HepG2 (cell line): ENCODE results near the gene NHLRC3. TPM values are rescaled to one million over a fixed set of nuclear protein-coding genes. Genes with fewer than 3 reads are reported as not detected.

Source experiments
- ATAC-seq: fragments of 200-7000 bp; cut with Tn5 transposase; 3 replicates; pipeline ENCODE4 v1.9.1; 2020; ENCODE audit warnings: mild to moderate bottlenecking, moderate library complexity
- BruUV-seq: library from RNA; stranded (reverse); fragments of 400-500 nt; replicated peaks from 2 replicates; lab custom pipeline; 2021; lab: Mats Ljungman, UMichigan
- CTCF ChIA-PET: fragments of 300-600 bp; formaldehyde crosslinking; extraction: SDS; loops from one replicate; lab custom pipeline; 2021; ENCODE audit warnings: low total read pairs, inconsistent platforms, low intra/inter-chr PET ratio; lab: Yijun Ruan, JAX
- POLR2A ChIA-PET: fragments of 350-600 bp; sonication (Branson Sonifier 250); formaldehyde crosslinking; loops from one replicate; lab custom pipeline; 2020; ENCODE audit warnings: antibody characterized with exemption, inconsistent platforms; lab: Yijun Ruan, JAX
- DNase-seq: peaks from one replicate; pipeline ENCODE4 v3.0.0-alpha.2; 2015; ENCODE audit warnings: low spot score
- FAIRE-seq: peaks from 3 replicates; lab custom pipeline; 2011; peaks lifted over from hg19 to GRCh38; lab: Jason Lieb, UNC
- H2AFZ ChIP-seq: one replicate; pipeline ENCODE4 v1.6.1; 2011; ENCODE audit warnings: low read length, inconsistent platforms
- H3K27ac ChIP-seq: fragments of 300-600 bp; 3 replicates; pipeline ENCODE4 v1.8.0; 2011; ENCODE audit warnings: mixed run types, mild to moderate bottlenecking, mixed read lengths, low read length, inconsistent platforms; ENCODE audit not compliant: insufficient read depth; ENCODE audit errors: extremely low read length
- H3K27me3 ChIP-seq, 2 experiments: fragments of 200-600 bp in 1 of 2; 2 replicates in 1 of 2; 3 replicates in 1 of 2; pipeline versions ENCODE4 v1.6.0 to v1.8.0; 2011; ENCODE audit warnings: low read length in 2 of 2, mild to moderate bottlenecking in 2 of 2, moderate library complexity in 2 of 2, inconsistent platforms in 1 of 2; ENCODE audit not compliant: insufficient read depth in 2 of 2, control insufficient read depth in 1 of 2
- H3K36me3 ChIP-seq, 2 experiments: fragments of 200-600 bp in 1 of 2; replicated peaks in 1 of 2; 2 replicates in 1 of 2; 3 replicates in 1 of 2; pipeline versions ENCODE4 v1.5.1 to v1.8.0; 2011; ENCODE audit warnings: low read length in 2 of 2, inconsistent platforms in 1 of 2; ENCODE audit not compliant: insufficient read depth in 2 of 2, control insufficient read depth in 1 of 2
- H3K4me1 ChIP-seq: 2 replicates; pipeline ENCODE4 v1.5.1; 2012; ENCODE audit warnings: low read length, inconsistent platforms; ENCODE audit not compliant: insufficient read depth
- H3K4me2 ChIP-seq: 2 replicates; pipeline ENCODE4 v1.6.0; 2011; ENCODE audit warnings: low read depth, low read length, inconsistent platforms
- H3K4me3 ChIP-seq, 3 experiments: fragments of 200-600 bp in 1 of 3; sonication (generic), shearing (Covaris generic) in 1 of 3; replicated peaks in 1 of 3; 2 replicates each; pipeline ENCODE4 v1.5.1; 2011 to 2016; ENCODE audit warnings: low read length in 3 of 3, inconsistent platforms in 2 of 3, low read depth in 2 of 3, mild to moderate bottlenecking in 2 of 3, control low read depth in 1 of 3, mixed read lengths in 1 of 3; ENCODE audit not compliant: insufficient read depth in 1 of 3
- H3K79me2 ChIP-seq: one replicate; pipeline ENCODE4 v1.6.1; 2011; ENCODE audit warnings: low read length, inconsistent platforms; ENCODE audit not compliant: insufficient read depth
- H3K9ac ChIP-seq: 2 replicates; pipeline ENCODE4 v1.6.0; 2011; ENCODE audit warnings: mild to moderate bottlenecking, low read depth, low read length, inconsistent platforms; ENCODE audit not compliant: insufficient read depth
- H3K9me3 ChIP-seq: 2 replicates; pipeline ENCODE4 v1.5.1; 2012; ENCODE audit warnings: mild to moderate bottlenecking, low read length
- H4K20me1 ChIP-seq: 2 replicates; pipeline ENCODE4 v1.6.0; 2011; ENCODE audit warnings: inconsistent platforms, mild to moderate bottlenecking, low read length, moderate library complexity; ENCODE audit not compliant: insufficient read depth
- ARID2 ChIP-seq: sonication (generic); formaldehyde crosslinking; IDR thresholded peaks from 2 replicates; pipeline ENCODE4 v1.8.1; 2022; ENCODE audit warnings: mild to moderate bottlenecking, missing genetic modification reagents, borderline replicate concordance
- ARNT2 ChIP-seq: sonication (generic); formaldehyde crosslinking; IDR thresholded peaks from 2 replicates; pipeline ENCODE4 v1.8.0; 2022; ENCODE audit warnings: mild to moderate bottlenecking, low read depth, missing genetic modification reagents, moderate library complexity
- CC2D1A ChIP-seq: sonication (generic); formaldehyde crosslinking; IDR thresholded peaks from 2 replicates; pipeline ENCODE4 v1.8.1; 2023; ENCODE audit warnings: mild to moderate bottlenecking, missing genetic modification reagents
- CHD2 ChIP-seq: IDR thresholded peaks from 2 replicates; pipeline ENCODE4 v1.6.1; 2011; ENCODE audit warnings: low read depth, low read length, improper control_type of control experiment
- ERF ChIP-seq: IDR thresholded peaks from 2 replicates; pipeline ENCODE4 v1.6.1; 2018; ENCODE audit warnings: missing biosample characterization, missing genetic modification reagents
- FOXK1 ChIP-seq: sonication (generic); formaldehyde crosslinking; IDR thresholded peaks from 2 replicates; pipeline ENCODE4 v1.4.0; 2020; ENCODE audit warnings: low read depth, missing genetic modification reagents, borderline replicate concordance
- NONO ChIP-seq, 2 experiments: fragments of 450-650 bp in 1 of 2; sonication (generic) in 1 of 2; formaldehyde crosslinking in 1 of 2; IDR thresholded peaks in 1 of 2; conservative IDR thresholded peaks in 1 of 2; 2 replicates each; pipeline versions ENCODE4 v1.6.1 to v1.8.0; 2017 to 2022; ENCODE audit warnings: mild to moderate bottlenecking in 1 of 2, missing genetic modification reagents in 1 of 2, moderate library complexity in 1 of 2
- NR3C1 ChIP-seq: sonication (generic); formaldehyde crosslinking; IDR thresholded peaks from 2 replicates; pipeline ENCODE4 v1.4.0; 2020; ENCODE audit warnings: missing genetic modification reagents
- PRDM4 ChIP-seq: sonication (generic); formaldehyde crosslinking; IDR thresholded peaks from 2 replicates; pipeline ENCODE4 v1.9.0; 2021; ENCODE audit warnings: missing genetic modification reagents, borderline replicate concordance
- SAFB2 ChIP-seq: sonication (generic); formaldehyde crosslinking; IDR thresholded peaks from 2 replicates; pipeline ENCODE4 v1.5.1; 2020; ENCODE audit warnings: missing genetic modification reagents, low read depth, mild to moderate bottlenecking, borderline replicate concordance
- TMF1 ChIP-seq: sonication (generic); formaldehyde crosslinking; IDR thresholded peaks from 2 replicates; pipeline ENCODE4 v1.8.1; 2022; ENCODE audit warnings: low read depth, missing genetic modification reagents
- ZNF558 ChIP-seq: sonication (generic); formaldehyde crosslinking; IDR thresholded peaks from 2 replicates; pipeline ENCODE4 v1.9.0; 2022; ENCODE audit warnings: mild to moderate bottlenecking, missing genetic modification reagents, borderline replicate concordance
- ZNF564 ChIP-seq: sonication (generic); formaldehyde crosslinking; IDR thresholded peaks from 2 replicates; pipeline ENCODE4 v1.8.1; 2023; ENCODE audit warnings: mild to moderate bottlenecking, missing genetic modification reagents
- in situ Hi-C: cut with HindIII; loops from 2 replicates; pipeline ENCODE4 v1.10.0; 2017; ENCODE audit warnings: low pct_unique_long_range_greater_than_20kb; ENCODE audit not compliant: extremely low pct_ligation_motif_present
- intact Hi-C: fragments of 100-400 bp; cut with micrococcal nuclease; formaldehyde crosslinking; loops from one replicate; pipeline ENCODE4 v1.10.0; 2022; ENCODE audit not compliant: unreplicated experiment
- polyA plus RNA-seq, 8 experiments: library from polyadenylated mRNA; depleted of rRNA in 3 of 8; stranded (reverse) in 7 of 8; unstranded in 1 of 8; fragments of >200 nt; fragmentation: Illumina TruSeq in 4 of 8; extraction: Trizol in 4 of 8; gene quantifications; 2 replicates each; pipeline versions ENCODE4 v1.2.1 to v1.2.3, GENCODE V29; 2011 to 2016; ENCODE audit warnings: low read depth in 4 of 8, missing spikeins in 1 of 8, mixed read lengths in 1 of 8; ENCODE audit not compliant: insufficient read depth in 1 of 8
- total RNA-seq, 5 experiments: library from RNA; depleted of rRNA; stranded (reverse); fragments of >200 nt; fragmentation: Illumina TruSeq; extraction: Trizol; gene quantifications; 2 replicates each; pipeline ENCODE4 v1.2.3, GENCODE V29; 2016; ENCODE audit warnings: low read depth in 1 of 5
- TF ChIP-seq, protein P1 (sequence below): IDR thresholded peaks from 2 replicates; pipeline ENCODE4 v1.6.1; 2012; ENCODE audit warnings: inconsistent platforms
- TF ChIP-seq, protein P2 (sequence below): IDR thresholded peaks from 2 replicates; pipeline ENCODE4 v1.6.1; 2016; ENCODE audit warnings: low read depth, borderline replicate concordance

Gene NHLRC3
- total and polyA plus RNA-seq, 2 of the 13 experiments (the other 11 are each of a cell fraction or from before 2014, with no cell fraction given): 19.9 to 29.8 TPM

DNA sequence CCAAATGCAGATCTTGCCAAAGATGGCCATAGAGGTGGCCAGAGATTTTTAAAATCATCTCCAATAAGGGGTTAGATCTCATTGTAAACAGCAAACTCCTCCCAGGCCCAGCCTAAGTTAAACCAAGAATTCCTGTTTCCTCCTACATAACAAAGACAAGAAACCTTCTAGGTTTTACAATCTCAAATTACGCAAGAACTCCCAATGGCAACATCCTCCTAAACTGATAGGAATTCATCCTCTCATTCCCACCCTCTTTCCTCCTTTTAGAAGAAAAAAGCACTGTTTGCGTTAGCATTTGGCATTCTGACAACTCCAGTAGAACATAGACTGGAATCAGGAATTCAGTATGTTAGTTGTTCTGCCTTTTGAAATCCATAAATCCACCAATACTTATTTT, 14.9 kb upstream of the NHLRC3 start (continued):
- no peak for TF ChIP-seq ZNF558 (CRISPR knock-in tag)

DNA sequence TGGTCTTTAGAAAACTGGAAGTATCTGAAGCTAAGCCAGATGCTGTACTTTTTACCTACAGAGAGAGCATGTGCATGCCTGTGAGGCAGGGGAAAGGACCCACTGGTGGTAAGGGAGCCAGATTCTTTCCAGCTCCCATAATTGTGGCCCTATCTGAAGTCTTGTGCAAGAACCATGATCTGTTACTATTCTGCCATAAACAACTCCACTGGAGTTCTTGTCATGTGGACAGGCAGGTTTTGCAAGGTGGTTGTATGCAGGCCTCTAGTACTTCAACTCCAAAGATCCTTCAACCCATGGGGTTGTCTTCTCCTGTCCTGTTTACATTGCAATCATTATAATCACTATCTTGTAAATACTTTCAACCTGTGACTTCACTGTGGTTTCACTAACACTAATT, 14.5 kb upstream of the NHLRC3 start:
- Histone ChIP-seq H3K27ac (no peak overlapping the region), H3K4me1 (no peaks in the 10 kb centered on the region), H3K9ac (no peak overlapping the region), H4K20me1 (no peaks in the 10 kb centered on the region), H3K9me3 (no peaks in the 10 kb centered on the region), H3K4me3 (no peak overlapping the region), H3K36me3 (peaks cover 9 to 61% of the 10 kb centered on the region in 2 experiments), H3K27me3 (no peaks in the 10 kb centered on the region), H3K4me2 (no peak overlapping the region), H3K79me2 (no peaks in the 10 kb centered on the region), H2AFZ (no peak overlapping the region)
- POLR2A ChIA-PET: no interaction called here
- in situ Hi-C loops: no loop called here
- DNase-seq (no peak), ATAC-seq (no peak), FAIRE-seq (no peak)
- CTCF ChIA-PET: no interaction called here
- no peak for TF ChIP-seq NONO (IDR thresholded peaks at IDR 0.05)
- no peak for TF ChIP-seq NONO (CRISPR knock-in tag; conservative IDR thresholded peaks at IDR 0.05)
- TF ChIP-seq CC2D1A: no peak
- TF ChIP-seq CHD2: no peak
- TF ChIP-seq TMF1 (CRISPR knock-in tag): no peak
- TF ChIP-seq, protein P1, sequence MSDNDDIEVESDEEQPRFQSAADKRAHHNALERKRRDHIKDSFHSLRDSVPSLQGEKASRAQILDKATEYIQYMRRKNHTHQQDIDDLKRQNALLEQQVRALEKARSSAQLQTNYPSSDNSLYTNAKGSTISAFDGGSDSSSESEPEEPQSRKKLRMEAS: no peak
- TF ChIP-seq SAFB2 (CRISPR knock-in tag): no peak
- TF ChIP-seq ARID2 (CRISPR knock-in tag): no peak
- TF ChIP-seq, protein P2, sequence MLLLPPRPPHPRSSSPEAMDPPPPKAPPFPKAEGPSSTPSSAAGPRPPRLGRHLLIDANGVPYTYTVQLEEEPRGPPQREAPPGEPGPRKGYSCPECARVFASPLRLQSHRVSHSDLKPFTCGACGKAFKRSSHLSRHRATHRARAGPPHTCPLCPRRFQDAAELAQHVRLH (CRISPR knock-in tag): no peak
- TF ChIP-seq ZNF564 (CRISPR knock-in tag): no peak
- TF ChIP-seq PRDM4 (CRISPR knock-in tag): no peak
- no peak for TF ChIP-seq ERF (CRISPR knock-in tag)
- no peak for TF ChIP-seq NR3C1
- no peak for TF ChIP-seq ARNT2 (CRISPR knock-in tag)
- TF ChIP-seq FOXK1 (CRISPR knock-in tag): no peak
- BruUV-seq: no TSS peak
- intact Hi-C loops: no loop called here
